H1 (cell line): ENCODE results near the gene KCNAB2. TPM values are rescaled to one million over a fixed set of nuclear protein-coding genes. Genes with fewer than 3 reads are reported as not detected.

Source experiments
- CTCF ChIA-PET: fragments of 300-600 bp; sonication (Branson Sonifier 250); formaldehyde crosslinking; loops from one replicate; lab custom pipeline; 2021; ENCODE audit not compliant: partially characterized antibody; lab: Charles Lee
- POLR2A ChIA-PET: fragments of 300-600 bp; sonication (Branson Sonifier 250); formaldehyde crosslinking; loops from one replicate; lab custom pipeline; 2021; ENCODE audit warnings: inconsistent platforms; ENCODE audit not compliant: partially characterized antibody; lab: Charles Lee
- DNase-seq, 2 experiments: peaks; one replicate each; pipeline versions ENCODE4 v3.0.0 to v3.0.0-alpha.2; 2010 to 2022; ENCODE audit warnings: low spot score in 2 of 2, low read depth in 1 of 2, mixed read lengths in 1 of 2
- FAIRE-seq: peaks from 2 replicates; lab custom pipeline; 2011; peaks lifted over from hg19 to GRCh38; lab: Jason Lieb, UNC
- H2AFZ ChIP-seq: 2 replicates; pipeline ENCODE4 v1.8.1; 2012; ENCODE audit warnings: low read length, inconsistent platforms
- H2AK5ac ChIP-seq: 2 replicates; pipeline ENCODE4 v1.6.1; 2013; ENCODE audit warnings: low read depth, low read length
- H2BK120ac ChIP-seq: replicated peaks from 2 replicates; pipeline ENCODE3; 2013; ENCODE audit warnings: low read depth, low read length, inconsistent platforms
- H2BK12ac ChIP-seq: 2 replicates; pipeline ENCODE4 v1.6.1; 2013; ENCODE audit warnings: low read depth, low read length
- H2BK15ac ChIP-seq: 2 replicates; pipeline ENCODE4 v1.6.1; 2013; ENCODE audit warnings: low read length
- H2BK20ac ChIP-seq: 2 replicates; pipeline ENCODE4 v1.6.1; 2013; ENCODE audit warnings: low read length
- H2BK5ac ChIP-seq: 2 replicates; pipeline ENCODE4 v1.6.1; 2013; ENCODE audit warnings: low read depth, low read length
- H3K14ac ChIP-seq: 2 replicates; pipeline ENCODE4 v1.6.1; 2013; ENCODE audit warnings: inconsistent platforms; ENCODE audit not compliant: insufficient read length
- H3K18ac ChIP-seq: 2 replicates; pipeline ENCODE4 v1.6.1; 2013; ENCODE audit warnings: low read length; ENCODE audit errors: extremely low read depth
- H3K23ac ChIP-seq: 2 replicates; pipeline ENCODE4 v1.6.1; 2013; ENCODE audit warnings: inconsistent platforms; ENCODE audit not compliant: insufficient read length
- H3K23me2 ChIP-seq: 2 replicates; pipeline ENCODE4 v1.6.1; 2013; ENCODE audit warnings: low read depth, low read length
- H3K27ac ChIP-seq: 2 replicates; pipeline ENCODE4 v1.6.1; 2011; ENCODE audit warnings: low read depth, low read length, inconsistent platforms
- H3K27me3 ChIP-seq, 4 experiments: replicated peaks in 1 of 4; 1 replicate in 1 of 4; 2 replicates in 3 of 4; pipeline versions ENCODE4 v1.6.1 to v1.8.1; 2011 to 2013; ENCODE audit warnings: low read length in 3 of 4, mild to moderate bottlenecking in 3 of 4, inconsistent platforms in 2 of 4, mixed read lengths in 2 of 4, moderate library complexity in 1 of 4; ENCODE audit not compliant: control insufficient read depth in 3 of 4, insufficient read depth in 3 of 4; ENCODE audit errors: extremely low read depth in 1 of 4
- H3K36me3 ChIP-seq, 4 experiments: 2 replicates each; pipeline versions ENCODE4 v1.6.1 to v1.8.1; 2011 to 2013; ENCODE audit warnings: mild to moderate bottlenecking in 4 of 4, low read length in 3 of 4, moderate library complexity in 2 of 4, control low read depth in 1 of 4, inconsistent platforms in 1 of 4; ENCODE audit not compliant: insufficient read depth in 4 of 4, control insufficient read depth in 2 of 4
- H3K4ac ChIP-seq: replicated peaks from 2 replicates; pipeline ENCODE3; 2013; ENCODE audit warnings: low read length, low read depth, mixed read lengths, inconsistent platforms; ENCODE audit not compliant: insufficient read length
- H3K4me1 ChIP-seq, 4 experiments: replicated peaks in 1 of 4; 1 replicate in 1 of 4; 2 replicates in 3 of 4; pipeline versions ENCODE4 v1.6.1 to v1.8.1; 2011 to 2013; ENCODE audit warnings: low read length in 3 of 4, inconsistent platforms in 2 of 4, mixed read lengths in 1 of 4; ENCODE audit not compliant: insufficient read depth in 4 of 4, control insufficient read depth in 3 of 4
- H3K4me2 ChIP-seq, 2 experiments: 2 replicates each; pipeline versions ENCODE4 v1.6.1 to v1.8.1; 2011 to 2013; ENCODE audit warnings: low read depth in 2 of 2, low read length in 2 of 2, control low read depth in 1 of 2, inconsistent platforms in 1 of 2, mild to moderate bottlenecking in 1 of 2; ENCODE audit not compliant: insufficient read depth in 1 of 2
- H3K4me3 ChIP-seq, 4 experiments: fragments of 200-600, 300-600 bp in 1 of 4; sonication (generic), shearing (Covaris generic), sonication (Bioruptor Twin) in 1 of 4; 2 replicates each; pipeline versions ENCODE4 v1.5.1 to v1.8.1; 2011 to 2016; ENCODE audit warnings: low read length in 4 of 4, low read depth in 3 of 4, control low read depth in 2 of 4, inconsistent platforms in 2 of 4, mild to moderate bottlenecking in 2 of 4, mixed read lengths in 1 of 4, moderate library complexity in 1 of 4; ENCODE audit not compliant: insufficient read depth in 2 of 4; ENCODE audit errors: extremely low read depth in 1 of 4
- H3K56ac ChIP-seq: replicated peaks from 2 replicates; pipeline ENCODE3; 2013; ENCODE audit warnings: low read depth, mild to moderate bottlenecking, mixed read lengths, low read length, inconsistent platforms; ENCODE audit not compliant: insufficient read length
- H3K79me1 ChIP-seq: 2 replicates; pipeline ENCODE4 v1.6.1; 2013; ENCODE audit warnings: low read depth, low read length, control low read depth
- H3K79me2 ChIP-seq, 2 experiments: 2 replicates each; pipeline versions ENCODE4 v1.6.1 to v1.8.1; 2012 to 2013; ENCODE audit warnings: low read length in 2 of 2, mild to moderate bottlenecking in 2 of 2, inconsistent platforms in 1 of 2; ENCODE audit not compliant: insufficient read depth in 2 of 2, control insufficient read depth in 1 of 2
- H3K9ac ChIP-seq, 4 experiments: replicated peaks in 1 of 4; 1 replicate in 1 of 4; 2 replicates in 3 of 4; pipeline versions ENCODE4 v1.6.1 to v1.8.1; 2011 to 2013; ENCODE audit warnings: low read depth in 3 of 4, low read length in 3 of 4, control low read depth in 2 of 4, mild to moderate bottlenecking in 2 of 4, moderate library complexity in 2 of 4, inconsistent platforms in 1 of 4; ENCODE audit errors: extremely low read depth in 1 of 4
- H3K9me3 ChIP-seq, 2 experiments: 2 replicates each; pipeline versions ENCODE4 v1.6.1 to v1.8.1; 2012 to 2013; ENCODE audit warnings: mild to moderate bottlenecking in 2 of 2, moderate library complexity in 2 of 2, control low read depth in 1 of 2, inconsistent platforms in 1 of 2, low read depth in 1 of 2, low read length in 1 of 2, mixed read lengths in 1 of 2; ENCODE audit not compliant: insufficient read depth in 2 of 2
- H4K20me1 ChIP-seq, 2 experiments: replicated peaks in 1 of 2; 2 replicates each; pipeline versions ENCODE3 to v1.8.1; 2011 to 2013; ENCODE audit warnings: inconsistent platforms in 2 of 2, low read length in 2 of 2, mild to moderate bottlenecking in 1 of 2; ENCODE audit not compliant: insufficient read depth in 2 of 2, control insufficient read depth in 1 of 2
- H4K5ac ChIP-seq: 2 replicates; pipeline ENCODE4 v1.6.1; 2013; ENCODE audit warnings: low read length, low read depth, mixed read lengths, inconsistent platforms; ENCODE audit not compliant: insufficient read length
- H4K8ac ChIP-seq: 2 replicates; pipeline ENCODE4 v1.8.0; 2013; ENCODE audit warnings: mild to moderate bottlenecking, moderate library complexity, low read length, inconsistent platforms; ENCODE audit not compliant: insufficient read depth; ENCODE audit errors: extremely low read depth
- H4K91ac ChIP-seq: replicated peaks from 2 replicates; pipeline ENCODE3; 2013; ENCODE audit warnings: low read length, mixed read lengths, inconsistent platforms; ENCODE audit not compliant: insufficient read length
- ASH2L ChIP-seq: fragments of 200-600, 300-600 bp; sonication (generic); IDR thresholded peaks from one replicate; pipeline ENCODE4 v1.7.1; 2017; ENCODE audit warnings: low read length
- BCL11A ChIP-seq, 2 experiments: IDR thresholded peaks; one replicate each; pipeline ENCODE4 v1.6.1; 2011; ENCODE audit warnings: low read depth in 2 of 2, low read length in 2 of 2, mild to moderate bottlenecking in 2 of 2
- CHD1 ChIP-seq: IDR thresholded peaks from 2 replicates; pipeline ENCODE4 v1.6.1; 2012; ENCODE audit warnings: low read depth, low read length, improper control_type of control experiment
- EZH2 ChIP-seq: fragments of 200-600 bp; sonication (generic); IDR thresholded peaks from 2 replicates; pipeline ENCODE4 v1.7.1; 2012; ENCODE audit warnings: low read depth, mild to moderate bottlenecking, moderate library complexity, low read length, inconsistent platforms; ENCODE audit not compliant: severe bottlenecking
- GTF2F1 ChIP-seq: IDR thresholded peaks from 2 replicates; pipeline ENCODE4 v1.6.1; 2012; ENCODE audit warnings: low read depth, low read length, improper control_type of control experiment, borderline replicate concordance
- HDAC2 ChIP-seq, 2 experiments: fragments of 300-600 bp in 1 of 2; sonication (generic) in 1 of 2; IDR thresholded peaks; 2 replicates each; pipeline ENCODE4 v1.6.1; 2011 to 2012; ENCODE audit warnings: low read depth in 2 of 2, low read length in 2 of 2, mild to moderate bottlenecking in 2 of 2, moderate library complexity in 2 of 2, borderline replicate concordance in 1 of 2, inconsistent platforms in 1 of 2
- JUND ChIP-seq: IDR thresholded peaks from 2 replicates; pipeline ENCODE4 v1.6.1; 2011; ENCODE audit warnings: mild to moderate bottlenecking, improper control_type of control experiment, low read length
- KDM4A ChIP-seq: IDR thresholded peaks from one replicate; pipeline ENCODE4 v1.7.1; 2012; ENCODE audit warnings: low read depth, mild to moderate bottlenecking, moderate library complexity, low read length, inconsistent platforms; ENCODE audit not compliant: severe bottlenecking
- POLR2AphosphoS5 ChIP-seq: IDR thresholded peaks from 2 replicates; pipeline ENCODE4 v1.6.1; 2011; ENCODE audit warnings: low read depth, low read length
- SIX5 ChIP-seq: IDR thresholded peaks from 2 replicates; pipeline ENCODE4 v1.6.1; 2011; ENCODE audit warnings: mild to moderate bottlenecking, low read depth, low read length
- SUZ12 ChIP-seq: fragments of 200-600 bp; sonication (generic); IDR thresholded peaks from 2 replicates; pipeline ENCODE4 v1.6.1; 2012; ENCODE audit warnings: mild to moderate bottlenecking, inconsistent platforms, low read length, moderate library complexity, mixed read lengths
- TCF12 ChIP-seq: IDR thresholded peaks from 2 replicates; pipeline ENCODE4 v1.6.1; 2011; ENCODE audit warnings: low read depth, mild to moderate bottlenecking, low read length
- TEAD4 ChIP-seq: IDR thresholded peaks from 2 replicates; pipeline ENCODE4 v1.6.1; 2012; ENCODE audit warnings: low read depth, low read length, inconsistent platforms, mixed read lengths
- YY1 ChIP-seq: IDR thresholded peaks from 2 replicates; pipeline ENCODE4 v1.6.1; 2011; ENCODE audit warnings: low read depth, mild to moderate bottlenecking, low read length
- ZNF274 ChIP-seq: IDR thresholded peaks from 2 replicates; pipeline ENCODE4 v1.7.0; 2012; ENCODE audit warnings: low read length, borderline replicate concordance; ENCODE audit errors: extremely low read depth
- WGBS, 2 experiments: shearing (Covaris generic) in 1 of 2; methylation state at CpG; one replicate each; pipeline versions ENCODE4 v1.1.6 to v1.1.7; 2013 to 2015; ENCODE audit warnings: low lambda C conversion rate in 2 of 2, mixed read lengths in 2 of 2, inconsistent platforms in 1 of 2, low coverage in 1 of 2, missing lambda C conversion rate in 1 of 2; ENCODE audit not compliant: insufficient replicate concordance in 2 of 2, insufficient coverage in 1 of 2, insufficient read length in 1 of 2; ENCODE audit errors: extremely low coverage in 1 of 2, missing lambda C conversion rate in 1 of 2; 5-methylcytosine and 5-hydroxymethylcytosine counted together
- polyA plus RNA-seq, 7 experiments: library from polyadenylated mRNA; depleted of rRNA in 3 of 7; stranded (reverse) in 5 of 7; unstranded in 2 of 7; fragments of >200 nt in 5 of 7; fragments of 200-250 nt in 2 of 7; gene quantifications; 1 replicate in 5 of 7; 2 replicates in 1 of 7; 4 replicates in 1 of 7; pipeline versions ENCODE4 v1.2.1 to v1.2.3, GENCODE V29; 2011 to 2013; ENCODE audit warnings: missing spikeins in 2 of 7, mixed read lengths in 2 of 7
- total RNA-seq: library from RNA; stranded (reverse); fragmentation: NEBNext Ultra II Directional; extraction: Animal tissue kit (Norgen Biotek cat#: 25700); gene quantifications from 2 replicates; pipeline ENCODE4 v1.2.1, GENCODE V29; 2021

KCNAB2 gene
- total and polyA plus RNA-seq, 2 of the 8 experiments (the other 6 are each of a cell fraction or from before 2014, with no cell fraction given) = 4.5 to 7.0 TPM

GRCh38 chr1:6099297-6099696 is 53.6 kb downstream of the KCNAB2 start:
- POLR2A ChIA-PET = interaction anchor here (1.2 kb wide), 1 partner anchor 38 kb away, joined by 4 read pairs; no protein-coding TSS in a partner anchor
- Histone ChIP-seq H4K20me1 (peaks cover 0 to 2% of the 10 kb centered on the region in 2 experiments), H3K4me3 (no peak overlapping the region)
- TF ChIP-seq CHD1 = no peak
- TF ChIP-seq BCL11A (IDR thresholded peaks at IDR 0.05; ENCODE audit: low read depth in 2 of 2, low read length in 2 of 2) = no peak
- TF ChIP-seq TCF12 = no peak
- TF ChIP-seq HDAC2 (IDR thresholded peaks at IDR 0.05; ENCODE audit: borderline replicate concordance in 1 of 2, low read depth in 2 of 2, low read length in 2 of 2) = no peak
- TF ChIP-seq KDM4A = no peak
- no peak for TF ChIP-seq SUZ12
- TF ChIP-seq ZNF274 = no peak
- no peak for TF ChIP-seq GTF2F1
- no peak for TF ChIP-seq EZH2
- no peak for TF ChIP-seq TEAD4
- no peak for TF ChIP-seq POLR2AphosphoS5
- no peak for TF ChIP-seq ASH2L
- no peak for TF ChIP-seq JUND
- no peak for TF ChIP-seq YY1
- no peak for TF ChIP-seq SIX5

More at GRCh38 chr1:6099297-6099696, 53.6 kb downstream of the KCNAB2 start:
- H2BK12ac ChIP-seq = no peak overlapping the region
- no peak overlapping the region for H3K4ac ChIP-seq
- no peak overlapping the region for H2BK20ac ChIP-seq
- no peaks in the 10 kb centered on the region for H3K9me3 ChIP-seq
- no peak overlapping the region for H4K91ac ChIP-seq
- no peak overlapping the region for H3K23ac ChIP-seq
- H3K79me2 ChIP-seq = no peaks in the 10 kb centered on the region
- no peaks in the 10 kb centered on the region; the same call in 1 of the 2 replicates for H3K23me2 ChIP-seq
- H4K5ac ChIP-seq = no peak overlapping the region
- no peak overlapping the region for H3K4me2 ChIP-seq
- CTCF ChIA-PET = interaction anchor here (0.7 to 1.5 kb wide), 6 partner anchors 16 to 72 kb away, joined by 3 to 6 read pairs (median 3); partner anchors contain the start of gene KCNAB2
- FAIRE-seq (no peak), DNase-seq (no peak)
- H3K18ac ChIP-seq = no peak overlapping the region
- H2BK15ac ChIP-seq = no peak overlapping the region
- no peak overlapping the region for H4K8ac ChIP-seq
- H3K14ac ChIP-seq = no peak overlapping the region
- no peaks in the 10 kb centered on the region for H3K27me3 ChIP-seq
- no peak overlapping the region for H2BK5ac ChIP-seq
- no peak overlapping the region for H2AFZ ChIP-seq
- no peak overlapping the region for H2BK120ac ChIP-seq
- H3K36me3 ChIP-seq = no peaks in the 10 kb centered on the region
- H3K56ac ChIP-seq = no peak overlapping the region
- 93% methylated on average over 12 of the region's 15 CpGs; no CpG with 5 or more reads in 1 of the 2 experiments for WGBS, 2 experiments
- no peak overlapping the region for H2AK5ac ChIP-seq
- no peak overlapping the region for H3K27ac ChIP-seq
- H3K79me1 ChIP-seq = no peaks in the 10 kb centered on the region
- H3K4me1 ChIP-seq = no peaks in the 10 kb centered on the region; a peak in 2 of 7 replicates
- no peak overlapping the region for H3K9ac ChIP-seq
